Sigmoid colon (tissue), 7 donors: ENCODE measurements around the gene NRG2. TPM values are rescaled to one million over a fixed set of nuclear protein-coding genes. Genes with fewer than 3 reads are reported as not detected.

ENCODE experiments used
- DNase-seq: peaks from one replicate; pipeline ENCODE4 v3.0.0-alpha.2; 2019
- H3K27ac ChIP-seq, 4 donors: fragments of 200-600 bp; sonication (generic); one replicate each; pipeline ENCODE4 v1.5.1; 2016 to 2019; ENCODE audit warnings: mild to moderate bottlenecking in 1 of 4
- H3K27me3 ChIP-seq, 3 donors: fragments of 200-600 bp; sonication (generic); one replicate each; pipeline ENCODE4 v1.5.1; 2019; ENCODE audit warnings: mild to moderate bottlenecking in 1 of 3
- H3K36me3 ChIP-seq, 4 donors: fragments of 200-600 bp; sonication (generic); one replicate each; pipeline ENCODE4 v1.5.1; 2016 to 2019
- H3K4me1 ChIP-seq, 4 donors: fragments of 200-600 bp; sonication (generic); one replicate each; pipeline ENCODE4 v1.5.1; 2017 to 2019
- H3K4me3 ChIP-seq, 4 donors: fragments of 200-600 bp; sonication (generic); one replicate each; pipeline ENCODE4 v1.5.1; 2017 to 2019; ENCODE audit warnings: mild to moderate bottlenecking in 2 of 4, moderate library complexity in 1 of 4
- H3K9me3 ChIP-seq, 4 donors: fragments of 200-600 bp in 3 of 4; sonication (generic) in 3 of 4; one replicate each; pipeline versions ENCODE4 v1.5.1 to v1.6.1; 2013 to 2019
- CTCF ChIP-seq, 4 experiments: fragments of 450-650 bp in 3 of 4; fragments of 200-600 bp in 1 of 4; IDR thresholded peaks; one replicate each; pipeline ENCODE4 v1.5.1; 2016 to 2019; ENCODE audit warnings: antibody characterized with exemption in 4 of 4, mild to moderate bottlenecking in 3 of 4, moderate library complexity in 2 of 4
- EP300 ChIP-seq, 4 donors: sonication (generic); formaldehyde crosslinking; IDR thresholded peaks; one replicate each; pipeline ENCODE4 v1.6.1; 2017; ENCODE audit warnings: antibody characterized with exemption in 4 of 4
- POLR2A ChIP-seq, 2 donors: fragments of 450-650 bp; IDR thresholded peaks; one replicate each; pipeline ENCODE4 v1.6.1; 2016; ENCODE audit warnings: antibody characterized with exemption in 2 of 2, mild to moderate bottlenecking in 2 of 2, moderate library complexity in 2 of 2
- POLR2AphosphoS5 ChIP-seq, 4 donors: sonication (generic); formaldehyde crosslinking; IDR thresholded peaks; one replicate each; pipeline ENCODE4 v1.6.1; 2017; ENCODE audit warnings: antibody characterized with exemption in 4 of 4
- WGBS, 2 donors: extraction: QIAGEN DNeasy Blood & Tissue Kit; methylation state at CpG; one replicate each; pipeline ENCODE4 v1.1.7; 2013; 5-methylcytosine and 5-hydroxymethylcytosine counted together
- intact Hi-C: fragments of 100-400 bp; cut with DNase I; formaldehyde crosslinking; loops from one replicate; pipeline ENCODE4 v1.15.1; 2023
- polyA plus RNA-seq, 3 donors: library from polyadenylated mRNA; stranded (reverse); fragments of 200-250 nt; gene quantifications; one replicate each; pipeline ENCODE4 v1.2.3, GENCODE V29; 2013
- total RNA-seq, 4 donors: library from RNA; depleted of rRNA; stranded (reverse); fragments of >200 nt; gene quantifications; one replicate each; pipeline ENCODE4 v1.1.0, GENCODE V29; 2016
- donor health status: healthy with polysubstance abuse.
- donor health status: Bipolar disorder and iron deficiency.
- donor health status: healthy.

The NRG2 gene
- total and polyA plus RNA-seq, 7 donors = 0.80 to 11.9 (median 4.8) TPM; not detected in 2

DNA sequence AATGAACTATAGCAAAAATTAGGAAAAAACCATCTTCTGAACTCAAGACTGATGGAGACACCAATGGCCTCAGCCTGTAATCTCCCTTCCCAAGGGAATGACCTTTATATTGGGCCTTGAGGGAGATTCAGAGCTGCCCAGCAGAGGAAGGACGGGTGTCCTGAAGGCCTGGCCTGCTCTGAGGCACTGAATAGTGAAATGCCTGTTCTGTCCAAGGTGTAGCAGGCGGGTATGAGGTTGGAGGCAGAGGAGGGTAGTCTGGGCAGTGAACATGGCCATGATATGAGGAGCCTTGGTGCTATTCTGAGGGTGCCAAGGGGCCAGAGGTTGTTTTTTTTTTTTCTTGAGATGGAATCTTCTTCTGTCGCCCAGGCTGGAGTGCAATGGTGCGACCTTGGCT lies 222.5 kb downstream of the NRG2 start:
- DNase-seq = peak; percentile 12
- Histone ChIP-seq H3K27ac (no peak overlapping the region), H3K9me3 (peaks cover 0 to 5% (median 0%) of the 10 kb centered on the region in 4 donors), H3K4me3 (no peak overlapping the region), H3K36me3 (no peaks in the 10 kb centered on the region), H3K4me1 (no peaks in the 10 kb centered on the region), H3K27me3 (no peaks in the 10 kb centered on the region)
- TF ChIP-seq EP300 (IDR thresholded peaks at IDR 0.05) (no peak), POLR2A (IDR thresholded peaks at IDR 0.05) (no peak), CTCF (IDR thresholded peaks at IDR 0.05) (no peak), POLR2AphosphoS5 (IDR thresholded peaks at IDR 0.05) (no peak)
- intact Hi-C loops = no loop called here
- WGBS, 2 donors = 85 to 90% methylated on average over 4 of the region's 4 CpGs

DNA sequence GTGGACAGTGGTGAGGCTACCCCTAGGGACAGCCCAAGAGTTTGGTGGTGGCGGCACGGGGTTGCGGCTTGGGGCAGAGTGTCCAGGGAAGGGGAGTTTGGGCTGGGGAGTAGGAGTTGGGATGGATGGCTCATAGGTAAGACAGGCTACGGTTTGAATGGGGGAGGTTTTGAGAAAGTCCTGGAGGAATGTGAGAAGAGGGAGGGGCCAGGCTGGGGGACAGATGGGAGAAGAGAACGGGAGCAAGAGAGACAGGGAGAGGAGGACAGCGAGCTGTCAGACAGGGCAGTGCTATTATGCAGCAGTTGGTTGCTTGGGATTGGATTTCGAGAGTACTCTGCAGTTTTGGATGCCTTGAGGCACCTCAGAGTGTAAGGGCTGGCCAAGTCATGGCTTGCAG lies 223.0 kb downstream of the NRG2 start:
- H3K4me1 ChIP-seq = no peaks in the 10 kb centered on the region
- TF ChIP-seq CTCF (IDR thresholded peaks at IDR 0.05) (no peak), POLR2AphosphoS5 (IDR thresholded peaks at IDR 0.05) (no peak), EP300 (IDR thresholded peaks at IDR 0.05) (no peak), POLR2A (IDR thresholded peaks at IDR 0.05) (no peak)
- intact Hi-C loops = no loop called here
- no peak overlapping the region for H3K4me3 ChIP-seq
- H3K27me3 ChIP-seq = no peaks in the 10 kb centered on the region
- H3K9me3 ChIP-seq = peaks cover 0 to 5% (median 0%) of the 10 kb centered on the region in 4 donors
- H3K27ac ChIP-seq = no peak overlapping the region
- no peaks in the 10 kb centered on the region for H3K36me3 ChIP-seq
- WGBS, 2 donors = 69 to 70% methylated on average over 7 of the region's 7 CpGs
- peak; percentile 33 for DNase-seq

DNA sequence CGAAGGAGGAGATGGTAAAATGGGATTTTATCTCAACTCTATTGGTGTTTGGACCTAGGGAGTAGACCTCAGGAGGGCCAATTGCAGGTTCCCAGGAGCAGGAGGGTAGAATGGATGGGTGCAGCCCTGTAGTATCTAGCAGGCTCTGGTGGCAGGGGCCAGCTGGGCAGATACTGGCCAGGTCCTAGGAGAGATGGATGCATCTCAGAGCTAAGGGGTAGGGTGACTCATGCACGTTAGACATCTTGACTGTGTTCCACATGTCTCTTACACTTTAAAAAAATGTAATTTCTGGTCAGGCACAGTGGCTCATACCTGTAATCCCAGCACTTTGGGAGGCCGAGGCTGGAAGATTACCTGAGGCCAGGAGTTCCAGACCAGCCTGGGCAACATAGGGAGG lies 225.1 kb downstream of the NRG2 start:
- Histone ChIP-seq H3K36me3 (no peaks in the 10 kb centered on the region), H3K4me3 (no peak overlapping the region), H3K4me1 (no peaks in the 10 kb centered on the region), H3K9me3 (peaks cover 0 to 5% (median 0%) of the 10 kb centered on the region in 4 donors), H3K27ac (no peak overlapping the region), H3K27me3 (no peaks in the 10 kb centered on the region)
- WGBS, 2 donors = 70 to 87% methylated on average over 3 of the region's 3 CpGs
- TF ChIP-seq EP300 (IDR thresholded peaks at IDR 0.05) (no peak), POLR2A (IDR thresholded peaks at IDR 0.05) (no peak), CTCF (IDR thresholded peaks at IDR 0.05) (no peak), POLR2AphosphoS5 (IDR thresholded peaks at IDR 0.05) (no peak)
- DNase-seq = peak; percentile 3
- intact Hi-C loops = no loop called here

- peak; percentile 33 for DNase-seq
- H3K4me1 ChIP-seq = no peaks in the 10 kb centered on the region
- H3K9me3 ChIP-seq = peaks cover 0 to 5% (median 0%) of the 10 kb centered on the region in 4 donors
- no peak overlapping the region for H3K4me3 ChIP-seq
- TF ChIP-seq POLR2AphosphoS5 (IDR thresholded peaks at IDR 0.05) (no peak), POLR2A (IDR thresholded peaks at IDR 0.05) (no peak), EP300 (IDR thresholded peaks at IDR 0.05) (no peak), CTCF (IDR thresholded peaks at IDR 0.05) (no peak)
- no peak overlapping the region for H3K27ac ChIP-seq
- intact Hi-C loops = no loop called here
- H3K36me3 ChIP-seq = no peaks in the 10 kb centered on the region
- no peaks in the 10 kb centered on the region for H3K27me3 ChIP-seq
- 85 to 89% methylated on average over 8 of the region's 8 CpGs for WGBS, 2 donors
Measured at GRCh38 chr5:139817362-139817761, 225.7 kb downstream of the NRG2 start.

GRCh38 chr5:139816566-139816965 lies 226.5 kb downstream of the NRG2 start:
- peaks cover 0 to 5% (median 0%) of the 10 kb centered on the region in 4 donors for H3K9me3 ChIP-seq
- TF ChIP-seq POLR2AphosphoS5 (IDR thresholded peaks at IDR 0.05) (no peak), CTCF (IDR thresholded peaks at IDR 0.05) (no peak), POLR2A (IDR thresholded peaks at IDR 0.05) (no peak), EP300 (IDR thresholded peaks at IDR 0.05) (no peak)
- H3K4me1 ChIP-seq = no peaks in the 10 kb centered on the region
- no peaks in the 10 kb centered on the region for H3K27me3 ChIP-seq
- no peak overlapping the region for H3K4me3 ChIP-seq
- no peaks in the 10 kb centered on the region for H3K36me3 ChIP-seq
- no peak overlapping the region for H3K27ac ChIP-seq
- 85 to 88% methylated on average over 12 of the region's 12 CpGs for WGBS, 2 donors
- DNase-seq = peak; percentile 55
- intact Hi-C loops = no loop called here
